ENCODE measurements around the gene RPUSD1. TPM values are rescaled to one million over a fixed set of nuclear protein-coding genes. Genes with fewer than 3 reads are reported as not detected.

RPUSD1 gene
- total and polyA plus RNA-seq, 2 donors (not counting 1 experiment from before 2014, with no cell fraction given): 8.2 to 16.2 TPM

- no peaks in the 10 kb centered on the region for H3K4me1 ChIP-seq (ENCODE audit: control insufficient read depth, extremely low read depth, insufficient read depth, low read length)
- H4K20me1 ChIP-seq (ENCODE audit: control insufficient read depth, extremely low read depth, insufficient read depth, low read length): no peaks in the 10 kb centered on the region
- no peak overlapping the region for H2AFZ ChIP-seq (ENCODE audit: low read length)
- H3K27ac ChIP-seq (ENCODE audit: insufficient read depth, low read length): no peak overlapping the region
- H3K4me2 ChIP-seq (ENCODE audit: extremely low read depth, insufficient read depth, low read length): no peak overlapping the region
- H3K36me3 ChIP-seq (ENCODE audit: control insufficient read depth, insufficient read depth, low read length): no peaks in the 10 kb centered on the region
- peaks cover 3% of the 10 kb centered on the region for H3K9me3 ChIP-seq (ENCODE audit: control insufficient read depth, insufficient read depth, low read depth, low read length)
- no peak for TF ChIP-seq CTCF (conservative IDR thresholded peaks at IDR 0.05 in 1 of 2, IDR thresholded peaks at IDR 0.05 in 1 of 2; ENCODE audit: low read depth in 1 of 2, low read length in 2 of 2)
- TF ChIP-seq EZH2 (IDR thresholded peaks at IDR 0.05; ENCODE audit: low read length, missing control alignments): no peak
- H3K27me3 ChIP-seq (ENCODE audit: control insufficient read depth, insufficient read depth, low read length): no peaks in the 10 kb centered on the region
- H3K4me3 ChIP-seq (replicated peaks in 1 of 4; ENCODE audit: control extremely low read depth in 1 of 4, insufficient read depth in 1 of 4, low read depth in 3 of 4, low read length in 4 of 4): no peak overlapping the region
- H3K9ac ChIP-seq (ENCODE audit: insufficient read depth, low read length): no peak overlapping the region
- DNase-seq (ENCODE audit: low read depth in 2 of 2): no peak
- no peaks in the 10 kb centered on the region for H3K79me2 ChIP-seq (ENCODE audit: control insufficient read depth, insufficient read depth, low read length)
These were observed 31.3 kb upstream of the RPUSD1 start for GRCh38 chr16:819336-820043.

GRCh38 chr16:818592-818991 lies 30.4 kb upstream of the RPUSD1 start:
- Histone ChIP-seq H3K79me2 (ENCODE audit: control insufficient read depth, insufficient read depth, low read length) (no peaks in the 10 kb centered on the region), H3K27me3 (ENCODE audit: control insufficient read depth, insufficient read depth, low read length) (no peaks in the 10 kb centered on the region), H3K36me3 (ENCODE audit: control insufficient read depth, insufficient read depth, low read length) (no peaks in the 10 kb centered on the region), H3K4me3 (replicated peaks in 1 of 4; ENCODE audit: control extremely low read depth in 1 of 4, insufficient read depth in 1 of 4, low read depth in 3 of 4, low read length in 4 of 4) (no peak overlapping the region), H3K9ac (ENCODE audit: insufficient read depth, low read length) (no peak overlapping the region), H3K4me1 (ENCODE audit: control insufficient read depth, extremely low read depth, insufficient read depth, low read length) (no peaks in the 10 kb centered on the region), H4K20me1 (ENCODE audit: control insufficient read depth, extremely low read depth, insufficient read depth, low read length) (no peaks in the 10 kb centered on the region), H3K4me2 (ENCODE audit: extremely low read depth, insufficient read depth, low read length) (no peak overlapping the region), H2AFZ (ENCODE audit: low read length) (no peak overlapping the region), H3K9me3 (ENCODE audit: control insufficient read depth, insufficient read depth, low read depth, low read length) (peaks cover 3% of the 10 kb centered on the region), H3K27ac (ENCODE audit: insufficient read depth, low read length) (no peak overlapping the region)
- no peak for DNase-seq (ENCODE audit: low read depth in 2 of 2)
- no peak for TF ChIP-seq EZH2 (IDR thresholded peaks at IDR 0.05; ENCODE audit: low read length, missing control alignments)
- TF ChIP-seq CTCF (conservative IDR thresholded peaks at IDR 0.05 in 1 of 2, IDR thresholded peaks at IDR 0.05 in 1 of 2; ENCODE audit: low read depth in 1 of 2, low read length in 2 of 2): no peak

- DNase-seq (ENCODE audit: low read depth in 2 of 2): no peak
These were observed 30.0 kb upstream of the RPUSD1 start for GRCh38 chr16:818132-818531.

More at GRCh38 chr16:818132-818531, 30.0 kb upstream of the RPUSD1 start:
- Histone ChIP-seq H3K27ac (ENCODE audit: insufficient read depth, low read length) (no peak overlapping the region), H3K9ac (ENCODE audit: insufficient read depth, low read length) (no peak overlapping the region), H3K27me3 (ENCODE audit: control insufficient read depth, insufficient read depth, low read length) (no peaks in the 10 kb centered on the region), H2AFZ (ENCODE audit: low read length) (no peak overlapping the region), H3K36me3 (ENCODE audit: control insufficient read depth, insufficient read depth, low read length) (no peaks in the 10 kb centered on the region), H3K4me2 (ENCODE audit: extremely low read depth, insufficient read depth, low read length) (no peak overlapping the region), H3K4me1 (ENCODE audit: control insufficient read depth, extremely low read depth, insufficient read depth, low read length) (no peaks in the 10 kb centered on the region), H3K79me2 (ENCODE audit: control insufficient read depth, insufficient read depth, low read length) (no peaks in the 10 kb centered on the region), H4K20me1 (ENCODE audit: control insufficient read depth, extremely low read depth, insufficient read depth, low read length) (no peaks in the 10 kb centered on the region), H3K4me3 (replicated peaks in 1 of 4; ENCODE audit: control extremely low read depth in 1 of 4, insufficient read depth in 1 of 4, low read depth in 3 of 4, low read length in 4 of 4) (no peak overlapping the region), H3K9me3 (ENCODE audit: control insufficient read depth, insufficient read depth, low read depth, low read length) (peaks cover 3% of the 10 kb centered on the region)
- TF ChIP-seq CTCF (conservative IDR thresholded peaks at IDR 0.05 in 1 of 2, IDR thresholded peaks at IDR 0.05 in 1 of 2; ENCODE audit: low read depth in 1 of 2, low read length in 2 of 2) (no peak), EZH2 (IDR thresholded peaks at IDR 0.05; ENCODE audit: low read length, missing control alignments) (no peak)

Measured in fibroblast of lung (primary cell).